ENCODE measurements around the gene IPCEF1. TPM values are rescaled to one million over a fixed set of nuclear protein-coding genes. Genes with fewer than 3 reads are reported as not detected.

The IPCEF1 gene
- polyA plus RNA-seq: 0.03 to 0.26 TPM (median 0.21 TPM) in 3 replicates
- polyA plus RNA-seq (2011; ENCODE audit: low read depth): not detected
- 0.01 TPM in 1 of 2 replicates, not detected in the other for polyA plus RNA-seq (2011; cell fraction: cytosol; rRNA removed)
- polyA plus RNA-seq (2011; cell fraction: nucleus; rRNA removed): 0.05 and 0.57 TPM in 2 replicates
- polyA plus RNA-seq (2012; ENCODE audit: low replicate concordance): 0.04 TPM in 1 of 2 replicates, not detected in the other
- 3.4 TPM in 1 of 3 replicates, not detected in the others for polyA minus RNA-seq
- polyA minus RNA-seq (2011; cell fraction: cytosol; rRNA and poly(A)+ RNA removed): not detected
- 0.16 TPM in 1 of 2 replicates, not detected in the other for polyA minus RNA-seq (2011; cell fraction: nucleus; rRNA and poly(A)+ RNA removed)

GRCh38 chr6:154356690-154357089, at the start of gene IPCEF1:
Gene IPCEF1, minus strand, starts transcription at chr6:154356803. Its CDS starts 90,856 bp downstream, at chr6:154265947.
- FAIRE-seq (no peak), DNase-seq (ENCODE audit: low read depth, low spot score) (no peak)
- no peaks in the 10 kb centered on the region for H3K36me3 ChIP-seq (ENCODE audit: control insufficient read depth in 2 of 2, extremely low read depth in 1 of 2, insufficient read depth in 2 of 2, low read length in 2 of 2)
- H3K4me2 ChIP-seq (ENCODE audit: control insufficient read depth, extremely low read depth, insufficient read depth, low read depth, low read length): no peak within 1 kb of the TSS
- H3K9me1 ChIP-seq (ENCODE audit: control insufficient read depth, extremely low read depth, insufficient read depth, low read length): no peaks in the 10 kb centered on the region
- TF ChIP-seq EZH2 (IDR thresholded peaks at IDR 0.05; ENCODE audit: low read length) (no peak), CTCF (optimal IDR thresholded peaks at IDR 0.05 in 1 of 3, IDR thresholded peaks at IDR 0.05 in 1 of 3, conservative IDR thresholded peaks at IDR 0.05 in 1 of 3; ENCODE audit: extremely low read depth in 1 of 3, insufficient read depth in 2 of 3, low read length in 3 of 3) (no peak)
- H3K9me3 ChIP-seq (ENCODE audit: control insufficient read depth, low read depth, low read length): no peaks in the 10 kb centered on the region
- no peak within 1 kb of the TSS for H3K4me3 ChIP-seq (ENCODE audit: control insufficient read depth in 2 of 3, extremely low read depth in 1 of 3, insufficient read depth in 2 of 3, low read depth in 1 of 3, low read length in 3 of 3)
- dilution Hi-C loops (cut with MboI; ENCODE audit: extremely low pct_ligation_motif_present, low sequenced_read_pairs): no loop called here
- no peaks in the 10 kb centered on the region for H3K27me3 ChIP-seq (ENCODE audit: control insufficient read depth, extremely low read depth, insufficient read depth, low read length)
- no peaks in the 10 kb centered on the region for H3K4me1 ChIP-seq (ENCODE audit: control insufficient read depth, extremely low read depth, insufficient read depth, low read length)
- H3K9ac ChIP-seq (ENCODE audit: control insufficient read depth, extremely low read depth, insufficient read depth, low read length): no peak within 1 kb of the TSS
- H2AFZ ChIP-seq (ENCODE audit: control insufficient read depth, low read length): no peak within 1 kb of the TSS
- H4K20me1 ChIP-seq (ENCODE audit: control insufficient read depth, extremely low read depth, insufficient read depth, low read length): no peaks in the 10 kb centered on the region
- H3K79me2 ChIP-seq (ENCODE audit: control insufficient read depth, insufficient read depth, low read length): no peaks in the 10 kb centered on the region
- H3K27ac ChIP-seq (ENCODE audit: control insufficient read depth, insufficient read depth, low read length): no peak within 1 kb of the TSS

- Histone ChIP-seq H3K27me3 (ENCODE audit: control insufficient read depth, extremely low read depth, insufficient read depth, low read length) (no peaks in the 10 kb centered on the region), H3K9ac (ENCODE audit: control insufficient read depth, extremely low read depth, insufficient read depth, low read length) (no peak overlapping the region), H3K4me2 (ENCODE audit: control insufficient read depth, extremely low read depth, insufficient read depth, low read depth, low read length) (no peak overlapping the region), H4K20me1 (ENCODE audit: control insufficient read depth, extremely low read depth, insufficient read depth, low read length) (no peaks in the 10 kb centered on the region), H3K27ac (ENCODE audit: control insufficient read depth, insufficient read depth, low read length) (no peak overlapping the region), H3K9me1 (ENCODE audit: control insufficient read depth, extremely low read depth, insufficient read depth, low read length) (no peaks in the 10 kb centered on the region), H3K36me3 (ENCODE audit: control insufficient read depth in 2 of 2, extremely low read depth in 1 of 2, insufficient read depth in 2 of 2, low read length in 2 of 2) (no peaks in the 10 kb centered on the region), H3K79me2 (ENCODE audit: control insufficient read depth, insufficient read depth, low read length) (no peaks in the 10 kb centered on the region), H3K4me1 (ENCODE audit: control insufficient read depth, extremely low read depth, insufficient read depth, low read length) (peaks cover 26% of the 10 kb centered on the region), H2AFZ (ENCODE audit: control insufficient read depth, low read length) (no peak overlapping the region), H3K9me3 (ENCODE audit: control insufficient read depth, low read depth, low read length) (no peaks in the 10 kb centered on the region), H3K4me3 (ENCODE audit: control insufficient read depth in 2 of 3, extremely low read depth in 1 of 3, insufficient read depth in 2 of 3, low read depth in 1 of 3, low read length in 3 of 3) (no peak overlapping the region)
- DNase-seq (ENCODE audit: low read depth, low spot score) (no peak), FAIRE-seq (no peak)
- dilution Hi-C loops (cut with MboI; ENCODE audit: extremely low pct_ligation_motif_present, low sequenced_read_pairs): no loop called here
- TF ChIP-seq EZH2 (IDR thresholded peaks at IDR 0.05; ENCODE audit: low read length) (no peak), CTCF (optimal IDR thresholded peaks at IDR 0.05 in 1 of 3, IDR thresholded peaks at IDR 0.05 in 1 of 3, conservative IDR thresholded peaks at IDR 0.05 in 1 of 3; ENCODE audit: extremely low read depth in 1 of 3, insufficient read depth in 2 of 3, low read length in 3 of 3) (no peak)
Observed at GRCh38 chr6:154406301-154406700, 49.7 kb upstream of the IPCEF1 start.

Measured in keratinocyte (primary cell).